GM12892 (cell line): Measurements from ENCODE around the gene ELL.

Experiments
- POLR2A ChIP-seq: IDR thresholded peaks from 2 replicates; pipeline ENCODE4 v1.6.1; 2011; ENCODE audit warnings: low read depth, low read length, control low read depth
- POLR2AphosphoS5 ChIP-seq: IDR thresholded peaks from 2 replicates; pipeline ENCODE4 v1.6.1; 2011; ENCODE audit warnings: low read depth, low read length, control low read depth

- TF ChIP-seq POLR2AphosphoS5 (no peak), POLR2A (no peak)
Observed at GRCh38 chr19:18426416-18426767, 95.5 kb downstream of the ELL start.
